SKM-1 treated with dmso at 0.1 percent for 144 hours (cell line): ENCODE results near the gene RHD.
"Not testable (repeated sequence)": the region's sequence is repeated elsewhere in the genome, so short reads cannot be mapped to it uniquely, and the experiment has no call there.

Experiments
- DNase-seq: peaks from one replicate; lab custom pipeline; 2025; ENCODE audit not compliant: unreplicated experiment; lab: John Stamatoyannopoulos, UW

RHD gene

DNA sequence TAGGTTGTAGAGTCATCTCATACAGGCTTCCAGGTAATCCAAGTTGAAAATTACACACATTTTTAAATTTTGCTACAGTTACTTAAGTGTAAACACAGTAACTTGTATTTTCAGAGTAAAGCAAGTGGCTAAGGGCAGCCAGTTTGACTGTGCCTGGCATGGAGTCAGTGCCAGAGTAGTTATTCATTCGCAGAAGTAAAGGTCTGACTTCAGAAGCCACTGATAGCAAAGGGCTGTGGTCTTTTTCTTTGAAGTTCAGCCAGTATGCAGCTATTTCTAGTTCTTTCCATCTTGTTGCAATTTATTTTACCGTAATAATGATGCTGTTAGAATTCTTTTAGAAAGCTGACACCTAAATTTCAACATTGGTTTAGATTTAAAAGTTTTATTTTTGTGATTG is 75.2 kb downstream of the RHD start:
- DNase-seq, result no peak

- no peak for DNase-seq
Observed at GRCh38 chr1:25349606-25350005, 77.3 kb downstream of the RHD start.

DNA sequence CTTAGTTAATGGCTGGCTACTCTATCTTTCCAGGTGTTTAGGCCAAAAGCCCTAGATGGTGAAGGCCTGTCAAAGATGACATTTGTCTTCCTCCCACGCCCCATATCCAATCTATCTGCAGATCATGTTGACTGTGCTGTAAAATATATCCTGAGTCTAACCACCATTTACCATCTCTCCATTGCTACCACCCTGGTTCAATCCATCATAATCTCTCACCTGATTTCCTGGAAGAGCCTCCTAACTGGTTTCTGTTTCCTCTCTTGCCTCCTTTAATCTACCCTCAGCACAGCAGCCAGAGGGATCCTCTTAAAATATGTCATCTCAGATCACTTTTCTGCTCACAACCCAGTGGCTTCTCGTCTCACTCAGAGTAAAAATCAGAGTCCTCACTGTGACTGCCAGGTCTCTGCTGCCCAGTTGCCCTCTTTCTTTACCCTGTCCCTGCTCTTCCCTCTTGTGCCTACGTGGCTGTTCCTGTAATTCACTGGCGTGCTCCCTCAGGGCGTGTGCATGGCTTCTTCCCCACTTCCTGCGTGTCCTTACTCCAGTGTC is 83.6 kb downstream of the RHD start:
- DNase-seq, result no peak

DNA sequence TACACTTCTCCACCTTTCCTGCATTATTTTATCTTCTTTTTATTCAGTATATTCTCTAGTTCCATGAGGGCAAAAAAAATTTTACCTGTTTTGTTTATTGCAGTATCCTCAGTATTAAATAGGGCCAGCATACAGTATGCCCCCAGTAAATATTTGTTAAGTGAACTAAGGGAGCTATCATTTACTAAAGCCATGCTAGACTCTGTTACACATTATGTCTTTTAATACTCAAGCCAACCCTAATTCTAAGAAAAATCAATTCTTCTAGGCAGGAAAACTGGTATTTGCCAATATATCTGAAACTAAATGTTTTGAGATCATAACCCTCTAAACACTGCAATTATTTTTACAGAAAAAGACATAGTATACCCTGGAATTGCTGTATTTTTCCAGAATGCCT is 84.1 kb downstream of the RHD start:
- DNase-seq, result no peak

DNA sequence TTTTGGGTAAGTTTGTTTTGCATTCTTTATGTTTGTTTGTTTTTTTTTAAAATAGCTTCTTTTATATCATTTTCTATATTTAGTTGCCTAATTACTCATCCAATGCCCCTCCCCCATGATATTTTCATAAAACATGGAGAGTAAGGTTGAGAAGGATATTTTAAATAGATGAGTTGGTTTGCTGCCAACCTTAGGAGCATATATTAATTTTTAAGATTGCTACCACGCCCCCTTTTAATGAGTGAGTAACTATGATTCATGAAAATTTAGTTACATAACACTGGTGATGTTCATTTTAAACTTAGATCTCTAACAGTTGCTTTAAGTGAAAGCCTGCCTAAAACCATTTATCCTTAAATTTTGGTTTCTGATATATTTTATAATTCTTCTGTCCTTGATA is 84.5 kb downstream of the RHD start:
- DNase-seq, result no peak

GRCh38 chr1:25360596-25361581 is 88.6 kb downstream of the RHD start:
- DNase-seq, result no peak

DNA sequence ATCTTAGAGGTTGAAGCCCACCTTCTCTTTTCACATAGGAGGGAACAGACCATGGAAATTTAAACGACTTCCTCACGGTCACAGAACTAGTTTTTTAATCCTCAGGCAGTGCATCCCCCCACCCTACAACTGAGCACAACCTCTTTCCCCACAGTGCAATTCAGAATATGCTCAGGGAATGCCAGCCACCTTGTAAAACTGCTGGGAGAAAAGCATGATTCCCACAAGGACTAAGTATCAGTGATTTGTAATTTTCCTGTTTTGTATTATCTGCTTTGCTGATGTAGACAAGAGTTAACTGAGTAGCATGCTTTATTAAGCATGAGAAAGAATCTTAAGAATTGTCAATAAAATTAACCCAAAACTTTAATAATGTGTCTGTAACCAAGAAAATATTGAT is 89.6 kb downstream of the RHD start:
- DNase-seq, result no peak

DNA sequence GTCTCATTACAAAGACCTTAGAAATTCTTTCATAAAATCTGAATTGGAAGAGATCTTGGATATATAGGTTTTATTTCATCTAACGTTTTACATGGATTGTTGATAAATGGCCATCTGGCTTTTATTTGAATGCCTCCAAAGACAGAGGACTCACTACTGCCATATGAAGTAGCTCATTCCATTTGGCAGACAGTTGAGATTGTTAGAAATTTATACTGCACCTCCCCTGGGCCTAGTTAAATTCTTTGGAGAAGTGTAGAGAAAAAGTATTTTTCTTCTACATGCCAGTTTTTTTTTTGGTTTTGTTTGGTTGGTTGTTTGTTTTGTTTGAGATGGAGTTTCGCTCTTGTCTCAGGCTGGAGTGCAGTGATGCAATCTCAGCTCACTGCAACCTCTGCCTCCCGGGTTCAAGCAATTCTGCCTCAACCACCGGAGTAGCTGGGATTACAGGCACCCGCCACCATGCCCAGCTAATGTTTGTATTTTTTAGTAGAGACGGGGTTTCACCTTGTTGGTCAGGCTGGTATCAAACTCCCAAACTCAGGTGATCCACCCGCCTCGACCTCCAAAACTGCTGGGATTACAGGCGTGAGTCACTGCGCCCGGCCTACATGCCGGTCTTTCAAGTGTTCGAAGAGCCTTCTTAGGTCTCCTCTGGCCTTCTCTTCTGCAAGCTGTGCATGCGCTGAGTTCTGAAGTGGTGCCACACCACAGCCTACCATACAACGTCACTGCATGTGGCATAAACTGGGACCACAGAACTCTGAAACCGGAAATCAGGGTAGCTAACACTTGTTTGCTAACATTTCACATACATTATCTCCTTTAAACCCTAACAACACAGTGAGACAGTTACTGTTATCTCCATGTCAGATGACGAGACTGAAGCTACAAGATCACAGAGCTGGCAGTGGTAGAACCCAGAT is 90.6 kb downstream of the RHD start:
- DNase-seq, result not testable (repeated sequence)

GRCh38 chr1:25369241-25369640 is 96.9 kb downstream of the RHD start:
- DNase-seq, result no peak

GRCh38 chr1:25369691-25370271 is 97.5 kb downstream of the RHD start:
- not testable (repeated sequence) for DNase-seq

DNA sequence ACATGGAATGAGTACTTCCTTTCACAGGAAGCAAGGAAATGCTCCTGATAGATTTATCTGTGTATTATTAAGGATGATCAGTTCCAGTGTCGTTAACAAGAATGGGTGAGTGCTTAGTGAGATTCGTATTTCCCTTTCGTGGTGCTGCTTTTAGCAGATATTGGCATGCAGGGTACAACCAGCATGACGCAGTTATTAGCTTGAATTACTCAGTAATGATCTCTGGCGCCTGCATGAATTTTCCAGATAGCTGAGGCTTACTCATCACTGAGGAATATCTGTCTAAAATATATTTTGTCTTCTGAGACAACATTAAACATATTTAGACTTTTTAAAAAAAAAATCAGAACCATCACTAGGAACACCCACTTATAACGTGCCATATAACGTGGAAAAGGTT is 99.4 kb downstream of the RHD start:
- not testable (repeated sequence) for DNase-seq

- DNase-seq, result not testable (repeated sequence)
Observed at GRCh38 chr1:25378367-25378766, 106.1 kb downstream of the RHD start.
